IMR-90 (cell line): ENCODE results near the gene HAO2. TPM values are rescaled to one million over a fixed set of nuclear protein-coding genes. Genes with fewer than 3 reads are reported as not detected.

Source experiments
- ATAC-seq: fragments of 200-7000 bp; cut with Tn5 transposase; 2 replicates; pipeline ENCODE4 v1.9.1; 2020; ENCODE audit warnings: low read depth, mild to moderate bottlenecking, moderate library complexity
- BruUV-seq: library from RNA; stranded (reverse); fragments of 400-500 nt; replicated peaks from 2 replicates; lab custom pipeline; 2021; lab: Mats Ljungman, UMichigan
- CTCF ChIA-PET: fragments of 300-600 bp; formaldehyde crosslinking; extraction: SDS; loops from one replicate; lab custom pipeline; 2021; ENCODE audit warnings: antibody characterized with exemption; lab: Yijun Ruan, JAX
- POLR2A ChIA-PET: fragments of 300-600 bp; sonication (Branson Sonifier 250); formaldehyde crosslinking; loops from one replicate; lab custom pipeline; 2022; ENCODE audit warnings: antibody characterized with exemption; ENCODE audit not compliant: unreplicated experiment; lab: Charles Lee
- DNase-seq: peaks from one replicate; pipeline ENCODE4 v3.0.0; 2013
- H2AFZ ChIP-seq: replicated peaks from 2 replicates; pipeline ENCODE3; 2013; ENCODE audit warnings: low read length, mild to moderate bottlenecking; ENCODE audit not compliant: poor library complexity
- H2AK5ac ChIP-seq: 2 replicates; pipeline ENCODE4 v1.6.1; 2013; ENCODE audit warnings: low read depth, low read length, inconsistent platforms
- H2AK9ac ChIP-seq: replicated peaks from 2 replicates; pipeline ENCODE3; 2013; ENCODE audit warnings: mild to moderate bottlenecking, low read depth, low read length, moderate library complexity; ENCODE audit not compliant: poor library complexity
- H2BK120ac ChIP-seq: 2 replicates; pipeline ENCODE4 v1.6.1; 2013; ENCODE audit warnings: low read depth, low read length, inconsistent platforms
- H2BK15ac ChIP-seq: 3 replicates; pipeline ENCODE4 v1.6.1; 2013; ENCODE audit warnings: low read depth, low read length, inconsistent platforms
- H2BK20ac ChIP-seq: 2 replicates; pipeline ENCODE4 v1.6.1; 2013; ENCODE audit warnings: low read depth, mild to moderate bottlenecking, inconsistent platforms, low read length, moderate library complexity
- H2BK5ac ChIP-seq: 2 replicates; pipeline ENCODE4 v1.6.1; 2013; ENCODE audit warnings: mild to moderate bottlenecking, low read depth, low read length, inconsistent platforms; ENCODE audit not compliant: poor library complexity, severe bottlenecking
- H3K14ac ChIP-seq: replicated peaks from 2 replicates; pipeline ENCODE4 v1.6.1; 2013; ENCODE audit warnings: low read depth, low read length, inconsistent platforms
- H3K18ac ChIP-seq: 2 replicates; pipeline ENCODE4 v1.6.1; 2013; ENCODE audit warnings: low read depth, low read length, control low read depth
- H3K23ac ChIP-seq: 2 replicates; pipeline ENCODE4 v1.6.1; 2013; ENCODE audit warnings: low read depth, low read length, inconsistent platforms
- H3K27ac ChIP-seq: 2 replicates; pipeline ENCODE4 v1.5.1; 2013; ENCODE audit warnings: mild to moderate bottlenecking, control low read depth, low read length; ENCODE audit not compliant: insufficient read depth
- H3K27me3 ChIP-seq: 2 replicates; pipeline ENCODE4 v1.6.1; 2013; ENCODE audit warnings: low read length; ENCODE audit not compliant: control insufficient read depth, insufficient read depth
- H3K36me3 ChIP-seq: 2 replicates; pipeline ENCODE4 v1.6.1; 2013; ENCODE audit warnings: low read length, mixed read lengths; ENCODE audit not compliant: control insufficient read depth, insufficient read depth
- H3K4ac ChIP-seq: 2 replicates; pipeline ENCODE4 v1.6.1; 2013; ENCODE audit warnings: low read depth, low read length, inconsistent platforms
- H3K4me1 ChIP-seq: 2 replicates; pipeline ENCODE4 v1.6.1; 2013; ENCODE audit warnings: low read length, mixed read lengths; ENCODE audit not compliant: control insufficient read depth, insufficient read depth
- H3K4me2 ChIP-seq: 2 replicates; pipeline ENCODE4 v1.6.1; 2013; ENCODE audit warnings: low read depth, mild to moderate bottlenecking, control low read depth, low read length, moderate library complexity
- H3K4me3 ChIP-seq: 2 replicates; pipeline ENCODE4 v1.5.1; 2013; ENCODE audit warnings: low read depth, mild to moderate bottlenecking, control low read depth, low read length, moderate library complexity; ENCODE audit not compliant: insufficient read depth
- H3K56ac ChIP-seq: 2 replicates; pipeline ENCODE4 v1.6.1; 2013; ENCODE audit warnings: low read length, inconsistent platforms; ENCODE audit not compliant: insufficient read depth; ENCODE audit errors: extremely low read depth
- H3K79me1 ChIP-seq, 2 experiments: 2 replicates each; pipeline ENCODE4 v1.6.1; 2013; ENCODE audit warnings: low read length in 2 of 2, inconsistent platforms in 1 of 2, low read depth in 1 of 2
- H3K9ac ChIP-seq: 2 replicates; pipeline ENCODE4 v1.6.1; 2013; ENCODE audit warnings: low read depth, low read length, control low read depth
- H3K9me1 ChIP-seq: 2 replicates; pipeline ENCODE4 v1.6.1; 2013; ENCODE audit warnings: low read length, inconsistent platforms; ENCODE audit not compliant: insufficient read depth
- H3K9me3 ChIP-seq: 2 replicates; pipeline ENCODE4 v1.6.1; 2013; ENCODE audit warnings: low read length; ENCODE audit not compliant: control insufficient read depth, insufficient read depth
- H4K20me1 ChIP-seq: 2 replicates; pipeline ENCODE4 v1.6.1; 2013; ENCODE audit warnings: low read length, inconsistent platforms; ENCODE audit not compliant: insufficient read depth
- H4K5ac ChIP-seq: 2 replicates; pipeline ENCODE4 v1.6.1; 2013; ENCODE audit warnings: mild to moderate bottlenecking, low read depth, low read length, control low read depth
- H4K8ac ChIP-seq, 2 experiments: 2 replicates each; pipeline ENCODE4 v1.6.1; 2013; ENCODE audit warnings: low read depth in 2 of 2, low read length in 2 of 2, control low read depth in 1 of 2, inconsistent platforms in 1 of 2
- H4K91ac ChIP-seq: 2 replicates; pipeline ENCODE4 v1.6.1; 2013; ENCODE audit warnings: low read depth, low read length, inconsistent platforms; ENCODE audit not compliant: insufficient read depth
- POLR2A ChIP-seq: IDR thresholded peaks from 2 replicates; pipeline ENCODE4 v1.6.1; 2012; ENCODE audit warnings: mild to moderate bottlenecking, low read depth, low read length
- RAD21 ChIP-seq: IDR thresholded peaks from 2 replicates; pipeline ENCODE4 v1.6.1; 2012; ENCODE audit warnings: low read length, improper control_type of control experiment
- WGBS, 2 experiments: methylation state at CpG; one replicate each; pipeline versions ENCODE4 v1.1.5 to v1.1.7; 2013; ENCODE audit warnings: missing lambda C conversion rate in 2 of 2; ENCODE audit not compliant: insufficient read length in 1 of 2; ENCODE audit errors: extremely low coverage in 2 of 2; 5-methylcytosine and 5-hydroxymethylcytosine counted together
- dilution Hi-C: fragments of 300-500 bp; cut with HindIII; formaldehyde crosslinking; loops from one replicate; pipeline ENCODE4 v1.14.3; 2018; ENCODE audit warnings: low sequenced_read_pairs; ENCODE audit not compliant: unreplicated experiment
- in situ Hi-C: fragments of 300-500 bp; cut with MboI; formaldehyde crosslinking; loops from 3 replicates; pipeline ENCODE4 v1.14.3; 2019; ENCODE audit warnings: low sequenced_read_pairs, inconsistent platforms, mixed read lengths
- intact Hi-C: fragments of 100-400 bp; cut with micrococcal nuclease; formaldehyde crosslinking; loops from 2 replicates; pipeline ENCODE4 v1.10.0; 2022
- polyA plus RNA-seq, 3 experiments: library from polyadenylated mRNA; depleted of rRNA; stranded (reverse); fragments of >200 nt; gene quantifications; 2 replicates each; pipeline ENCODE4 v1.2.3, GENCODE V29; 2012; ENCODE audit warnings: low replicate concordance in 1 of 3
- total RNA-seq: library from RNA; depleted of rRNA; stranded (reverse); fragments of >200 nt; gene quantifications from 2 replicates; pipeline ENCODE4 v1.2.3, GENCODE V29; 2012

The HAO2 gene
- total and polyA plus RNA-seq, 2 of the 4 experiments (the other 2 are of a cell fraction) = not detected

GRCh38 chr1:119410961-119411360, 42.4 kb downstream of the HAO2 start:
- Histone ChIP-seq H2AFZ (no peak overlapping the region), H2BK15ac (no peak overlapping the region), H3K4me1 (no peaks in the 10 kb centered on the region), H2AK9ac (no peak overlapping the region), H4K20me1 (no peaks in the 10 kb centered on the region), H3K4ac (no peak overlapping the region), H4K5ac (no peak overlapping the region), H2BK20ac (no peak overlapping the region), H2AK5ac (no peak overlapping the region), H3K27me3 (no peaks in the 10 kb centered on the region), H3K14ac (no peak overlapping the region), H3K56ac (no peak overlapping the region), H4K8ac (no peak overlapping the region), H3K4me3 (no peak overlapping the region), H3K18ac (no peak overlapping the region), H3K4me2 (no peak overlapping the region), H2BK5ac (no peak overlapping the region), H3K36me3 (no peaks in the 10 kb centered on the region), H3K79me1 (no peaks in the 10 kb centered on the region), H3K27ac (no peak overlapping the region), H3K9me1 (no peaks in the 10 kb centered on the region), H4K91ac (no peak overlapping the region), H3K9ac (no peak overlapping the region), H3K23ac (no peak overlapping the region), H2BK120ac (no peak overlapping the region), H3K9me3 (no peaks in the 10 kb centered on the region)
- in situ Hi-C loops = no loop called here
- no TSS peak for BruUV-seq
- no peak for DNase-seq
- POLR2A ChIA-PET = no interaction called here
- CTCF ChIA-PET = interaction anchor here (0.6 kb wide), 1 partner anchor 70 kb away, joined by 3 read pairs; no protein-coding TSS in a partner anchor
- intact Hi-C loops = no loop called here
- no peak for TF ChIP-seq RAD21
- TF ChIP-seq POLR2A = no peak
- WGBS, 2 experiments = no CpG with 5 or more reads among the region's 3 CpGs
- dilution Hi-C loops = no loop called here
- ATAC-seq = no peak
